GM03348 (cell line): Measurements from ENCODE around the gene RNH1.
A peak's percentile ranks its signal among the peaks of the same experiment; 100 is the strongest.

Experiments
- DNase-seq: peaks from one replicate; pipeline ENCODE4 v3.0.0; 2012; ENCODE audit warnings: low spot score

The RNH1 gene

GRCh38 chr11:457111-457760, 49.8 kb downstream of the RNH1 start:
- DNase-seq, result no peak

GRCh38 chr11:456533-456932, 50.5 kb downstream of the RNH1 start:
- no peak for DNase-seq

- DNase-seq, result no peak
Measured at GRCh38 chr11:455566-456147, 51.4 kb downstream of the RNH1 start.

GRCh38 chr11:454801-455565, 52.1 kb downstream of the RNH1 start:
- DNase-seq, result no peak

- no peak for DNase-seq
Measured at GRCh38 chr11:454043-454442, 53.0 kb downstream of the RNH1 start.

- DNase-seq, result no peak
Measured at GRCh38 chr11:453564-453963, 53.5 kb downstream of the RNH1 start.

- DNase-seq, result no peak
Measured at GRCh38 chr11:452916-453527, 54.0 kb downstream of the RNH1 start.

GRCh38 chr11:452203-452744, 54.8 kb downstream of the RNH1 start:
- no peak for DNase-seq

- no peak for DNase-seq
Measured at GRCh38 chr11:451738-452137, 55.3 kb downstream of the RNH1 start.

- peak; percentile 79 for DNase-seq
Measured at GRCh38 chr11:450809-451451, 56.1 kb downstream of the RNH1 start.

GRCh38 chr11:449889-450808, 56.9 kb downstream of the RNH1 start, which contains the start of gene PTDSS2:
Gene PTDSS2 (plus strand): TSS chr11:450279. CDS start chr11:450456, 177 bp downstream.
- peak; percentile 97 for DNase-seq

GRCh38 chr11:447923-448731, 58.9 kb downstream of the RNH1 start:
- DNase-seq, result peak; percentile 98

- no peak for DNase-seq
Measured at GRCh38 chr11:446891-447290, 60.2 kb downstream of the RNH1 start.

- DNase-seq, result no peak
Measured at GRCh38 chr11:445765-446588, 61.1 kb downstream of the RNH1 start.
